Panc1 (cell line): ENCODE measurements around the gene VASN. TPM values are rescaled to one million over a fixed set of nuclear protein-coding genes. Genes with fewer than 3 reads are reported as not detected.

Experiments
- ATAC-seq: fragments of 200-7000 bp; cut with Tn5 transposase; 2 replicates; pipeline ENCODE4 v1.9.1; 2020; ENCODE audit warnings: mild to moderate bottlenecking, moderate library complexity
- BruUV-seq: library from RNA; stranded (reverse); fragments of 400-500 nt; replicated peaks from 2 replicates; lab custom pipeline; 2021; lab: Mats Ljungman, UMichigan
- CTCF ChIA-PET: fragments of 300-600 bp; sonication (Branson Sonifier 250); formaldehyde crosslinking; loops from one replicate; lab custom pipeline; 2022; ENCODE audit warnings: antibody characterized with exemption; lab: Charles Lee
- POLR2A ChIA-PET: fragments of 300-600 bp; sonication (Branson Sonifier 250); formaldehyde crosslinking; loops from one replicate; lab custom pipeline; 2022; ENCODE audit warnings: antibody characterized with exemption; lab: Charles Lee
- DNase-seq: peaks from one replicate; pipeline ENCODE4 v3.0.0-alpha.2; 2010; ENCODE audit warnings: low read depth, low spot score
- H3K27ac ChIP-seq: 2 replicates; pipeline ENCODE4 v1.5.1; 2011; ENCODE audit warnings: mild to moderate bottlenecking, low read length, inconsistent platforms
- H3K27me3 ChIP-seq: fragments of 200-500 bp; sonication (Bioruptor generic); 2 replicates; pipeline ENCODE4 v1.6.0; 2014; ENCODE audit warnings: low read length, inconsistent platforms; ENCODE audit not compliant: control insufficient read depth, insufficient read depth
- H3K36me3 ChIP-seq: fragments of 200-500 bp; sonication (Bioruptor generic); 2 replicates; pipeline ENCODE4 v1.5.1; 2014; ENCODE audit warnings: inconsistent platforms, mild to moderate bottlenecking, low read length, moderate library complexity; ENCODE audit not compliant: control insufficient read depth, insufficient read depth
- H3K4me1 ChIP-seq: 2 replicates; pipeline ENCODE4 v1.5.1; 2011; ENCODE audit warnings: inconsistent platforms, mild to moderate bottlenecking, low read length, moderate library complexity; ENCODE audit not compliant: control insufficient read depth, insufficient read depth
- H3K4me3 ChIP-seq, 2 experiments: 2 replicates each; pipeline ENCODE4 v1.5.1; 2011 to 2012; ENCODE audit warnings: low read depth in 2 of 2, low read length in 2 of 2, mild to moderate bottlenecking in 2 of 2, inconsistent platforms in 1 of 2, moderate library complexity in 1 of 2
- H3K9me3 ChIP-seq: fragments of 200-500 bp; sonication (Bioruptor generic); 2 replicates; pipeline ENCODE4 v1.5.1; 2014; ENCODE audit warnings: low read depth, mild to moderate bottlenecking, inconsistent platforms, low read length, moderate library complexity; ENCODE audit not compliant: control insufficient read depth, insufficient read depth
- CTCF ChIP-seq: fragments of 450-650 bp; IDR thresholded peaks from 2 replicates; pipeline ENCODE4 v1.5.1; 2017; ENCODE audit warnings: mild to moderate bottlenecking
- POLR2AphosphoS5 ChIP-seq: IDR thresholded peaks from 2 replicates; pipeline ENCODE4 v1.6.1; 2012; ENCODE audit warnings: mild to moderate bottlenecking, low read depth, low read length, moderate library complexity
- REST ChIP-seq, 2 experiments: IDR thresholded peaks; 2 replicates each; pipeline ENCODE4 v1.6.1; 2011 to 2012; ENCODE audit warnings: low read depth in 2 of 2, control low read depth in 1 of 2, low read length in 1 of 2, mild to moderate bottlenecking in 1 of 2, moderate library complexity in 1 of 2; ENCODE audit not compliant: insufficient read depth in 1 of 2
- SIN3A ChIP-seq: IDR thresholded peaks from 2 replicates; pipeline ENCODE4 v1.6.1; 2012; ENCODE audit warnings: low read depth, mild to moderate bottlenecking, low read length, moderate library complexity, borderline replicate concordance; ENCODE audit not compliant: insufficient read depth
- TCF7L2 ChIP-seq: IDR thresholded peaks from 2 replicates; pipeline ENCODE4 v1.6.1; 2011; ENCODE audit warnings: mild to moderate bottlenecking, low read depth, low read length, inconsistent platforms
- in situ Hi-C: cut with HindIII; loops from 2 replicates; pipeline ENCODE4 v1.10.0; 2016; ENCODE audit warnings: low sequenced_read_pairs, low pct_unique_long_range_greater_than_20kb
- intact Hi-C: fragments of 100-400 bp; cut with micrococcal nuclease; formaldehyde crosslinking; loops from one replicate; pipeline ENCODE4 v1.10.0; 2022; ENCODE audit not compliant: unreplicated experiment
- total RNA-seq: library from RNA; stranded (reverse); gene quantifications from one replicate; pipeline ENCODE4 v1.2.1, GENCODE V29; 2021; ENCODE audit not compliant: unreplicated experiment

The VASN gene
- total RNA-seq, 1 experiment from 2014 or later, result 33.5 TPM

GRCh38 chr16:4382795-4383357 is 11.2 kb downstream of the VASN start:
- in situ Hi-C loops, result no loop called here
- Histone ChIP-seq H3K27me3 (no peaks in the 10 kb centered on the region), H3K4me3 (no peak overlapping the region), H3K9me3 (no peaks in the 10 kb centered on the region), H3K36me3 (no peaks in the 10 kb centered on the region), H3K4me1 (peaks cover 47% of the 10 kb centered on the region), H3K27ac (no peak overlapping the region)
- ChIA-PET POLR2A (no interaction called here), CTCF (no interaction called here)
- DNase-seq, result no peak
- TF ChIP-seq SIN3A, result no peak
- TF ChIP-seq REST (IDR thresholded peaks at IDR 0.05; ENCODE audit: insufficient read depth in 1 of 2, low read depth in 2 of 2, low read length in 1 of 2), result no peak
- no peak for TF ChIP-seq TCF7L2
- TF ChIP-seq POLR2AphosphoS5, result no peak
- TF ChIP-seq CTCF, result no peak
- 0 out of 2 replicates have a peak, but pooled peaks have one; percentile 0 for ATAC-seq
- intact Hi-C loops, result no loop called here
- no TSS peak for BruUV-seq

- intact Hi-C loops (no loop called here), in situ Hi-C loops (no loop called here)
- ATAC-seq (peak; percentile 3; the same call in 1 of the 2 replicates), DNase-seq (no peak)
- no peak for TF ChIP-seq REST (IDR thresholded peaks at IDR 0.05; ENCODE audit: insufficient read depth in 1 of 2, low read depth in 2 of 2, low read length in 1 of 2)
- TF ChIP-seq POLR2AphosphoS5, result peak; percentile 33; the same call in 1 of the 2 replicates
- H3K36me3 ChIP-seq, result no peaks in the 10 kb centered on the region
- ChIA-PET CTCF (no interaction called here), POLR2A (no interaction called here)
- H3K9me3 ChIP-seq, result no peaks in the 10 kb centered on the region
- BruUV-seq, result no TSS peak
- no peak overlapping the region for H3K4me3 ChIP-seq
- H3K4me1 ChIP-seq, result peaks cover 40% of the 10 kb centered on the region
- H3K27ac ChIP-seq, result no peak overlapping the region
- H3K27me3 ChIP-seq, result no peaks in the 10 kb centered on the region
Observed at GRCh38 chr16:4383591-4384444, 12.2 kb downstream of the VASN start.
